GM18873 (cell line): ENCODE results near the gene ATG9B.
A peak's percentile ranks its signal among the peaks of the same experiment; 100 is the strongest.

Experiments
- ATAC-seq: cut with Tn5 transposase; IDR thresholded peaks from one replicate; pipeline ENCODE4 v1.9.1; 2021; ENCODE audit warnings: mild to moderate bottlenecking, moderate library complexity, moderate number of reproducible peaks; ENCODE audit not compliant: unreplicated experiment, low FRiP score

The ATG9B gene

GRCh38 chr7:150986099-150986512 lies 38.2 kb downstream of the ATG9B start:
- ATAC-seq = no peak

- ATAC-seq = no peak
These were observed 40.4 kb downstream of the ATG9B start for GRCh38 chr7:150983893-150984368.

DNA sequence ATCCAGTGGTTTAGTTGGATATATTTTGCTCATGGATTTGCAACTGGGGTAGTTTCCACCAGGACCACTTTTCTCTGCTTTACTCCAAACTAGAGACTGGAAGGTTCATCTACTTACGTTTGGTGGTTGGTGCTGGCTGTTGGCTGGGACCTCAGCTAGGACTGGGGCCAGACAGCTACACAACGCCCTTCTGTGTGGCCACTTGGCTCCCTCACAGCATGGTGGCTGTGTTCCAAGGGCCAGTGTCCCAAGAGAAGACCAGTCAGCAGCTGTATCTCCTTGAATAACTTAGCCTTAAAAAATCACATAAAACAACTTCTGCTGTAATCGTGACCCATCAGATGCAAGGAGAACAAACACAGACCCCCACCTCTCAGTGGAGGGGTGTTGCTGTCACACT lies 41.9 kb downstream of the ATG9B start:
- no peak for ATAC-seq

GRCh38 chr7:150981644-150982043 lies 42.6 kb downstream of the ATG9B start:
- ATAC-seq = no peak

GRCh38 chr7:150980663-150981062 lies 43.6 kb downstream of the ATG9B start:
- no peak for ATAC-seq

GRCh38 chr7:150979713-150980390 lies 44.4 kb downstream of the ATG9B start:
- ATAC-seq = no peak

DNA sequence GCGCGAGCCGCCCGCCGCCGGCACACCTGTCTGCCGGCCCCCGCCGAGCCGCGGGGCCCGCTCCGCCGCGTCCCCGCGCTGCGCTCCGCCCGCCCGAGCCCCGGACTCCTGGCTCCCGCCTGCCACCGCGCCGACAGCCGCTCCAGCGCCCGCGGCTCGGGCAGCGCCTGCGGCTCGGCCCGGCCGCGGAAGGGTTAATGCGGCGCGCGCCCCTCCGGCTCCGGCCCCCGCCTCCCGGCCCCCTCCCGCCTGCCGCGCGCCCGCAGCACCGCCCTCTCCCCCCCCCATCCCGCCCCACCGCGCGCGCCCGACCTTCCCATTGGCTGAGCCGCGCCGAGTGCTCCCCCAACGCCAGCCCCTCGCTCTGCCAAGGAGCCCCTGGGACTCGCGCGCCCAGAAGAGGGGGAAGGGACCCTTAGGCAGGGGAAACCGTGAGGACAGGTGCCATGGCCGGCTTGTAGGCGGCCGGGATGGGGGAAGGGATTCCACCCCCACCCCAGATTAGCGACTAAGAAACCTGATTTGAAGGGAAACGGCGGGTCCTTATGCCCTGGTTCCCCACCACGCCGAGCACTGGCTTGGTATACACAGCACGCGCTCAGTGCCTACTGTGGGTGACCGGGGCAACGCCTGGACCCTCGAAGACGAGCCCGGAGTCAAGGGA lies 46.0 kb downstream of the ATG9B start, which contains the start of gene KCNH2:
TSS of gene KCNH2 (minus strand) at position 196 of the 664 bp plus-strand sequence. CDS start 408 bp downstream, outside the sequence.
- ATAC-seq = no peak

- no peak for ATAC-seq
These were observed 46.7 kb downstream of the ATG9B start for GRCh38 chr7:150977382-150978125.

- no peak for ATAC-seq
These were observed 47.5 kb downstream of the ATG9B start for GRCh38 chr7:150976529-150977381.

- no peak for ATAC-seq
These were observed 48.6 kb downstream of the ATG9B start for GRCh38 chr7:150975536-150976319.

DNA sequence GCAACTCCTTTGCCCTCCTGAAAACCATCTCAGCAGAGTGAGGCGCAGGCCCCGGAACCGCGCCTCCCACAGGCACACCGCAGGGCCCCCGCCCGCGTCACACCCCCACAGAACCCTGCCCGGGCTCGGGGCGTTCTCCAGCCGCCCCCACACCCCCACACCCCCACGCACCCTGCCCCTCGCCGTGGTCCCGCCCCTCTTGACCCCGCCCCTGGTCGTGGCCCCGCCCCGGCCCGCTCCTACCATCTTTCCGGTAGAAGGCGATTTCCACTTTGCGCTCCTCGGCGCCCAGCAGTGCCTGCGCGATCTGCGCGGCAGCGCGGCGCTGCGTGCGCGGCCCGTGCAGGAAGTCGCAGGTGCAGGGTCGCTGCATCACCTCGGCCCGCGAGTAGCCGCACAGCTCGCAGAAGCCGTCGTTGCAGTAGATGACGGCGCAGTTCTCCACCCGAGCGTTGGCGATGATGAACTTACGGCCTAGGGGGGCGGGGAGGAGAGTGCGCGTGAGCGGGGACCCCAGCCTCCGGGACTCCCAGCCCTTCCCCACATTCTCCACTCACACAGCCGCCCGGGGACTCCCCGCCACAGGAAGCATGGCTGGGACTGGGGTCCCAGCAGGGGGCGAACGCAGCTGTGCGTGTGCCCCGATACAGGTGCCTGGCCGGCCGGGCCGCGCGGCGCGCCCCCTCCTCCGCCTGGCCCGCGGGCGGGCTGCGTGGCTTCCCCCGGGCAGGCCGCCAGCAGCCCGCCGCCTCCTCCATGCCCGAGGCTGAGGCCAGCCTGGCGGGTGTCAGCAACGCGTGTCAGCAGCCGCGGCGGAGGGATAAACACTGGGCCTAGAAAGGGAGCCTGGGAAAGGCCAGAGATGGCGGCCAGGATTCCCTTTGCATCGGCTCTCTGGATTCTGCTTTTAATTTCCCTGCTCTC lies 49.6 kb downstream of the ATG9B start:
- peak; percentile 44 for ATAC-seq

GRCh38 chr7:150973571-150974451 lies 50.5 kb downstream of the ATG9B start:
- ATAC-seq = no peak

GRCh38 chr7:150972741-150973140 lies 51.6 kb downstream of the ATG9B start:
- no peak for ATAC-seq

GRCh38 chr7:150972023-150972468 lies 52.2 kb downstream of the ATG9B start:
- ATAC-seq = no peak

DNA sequence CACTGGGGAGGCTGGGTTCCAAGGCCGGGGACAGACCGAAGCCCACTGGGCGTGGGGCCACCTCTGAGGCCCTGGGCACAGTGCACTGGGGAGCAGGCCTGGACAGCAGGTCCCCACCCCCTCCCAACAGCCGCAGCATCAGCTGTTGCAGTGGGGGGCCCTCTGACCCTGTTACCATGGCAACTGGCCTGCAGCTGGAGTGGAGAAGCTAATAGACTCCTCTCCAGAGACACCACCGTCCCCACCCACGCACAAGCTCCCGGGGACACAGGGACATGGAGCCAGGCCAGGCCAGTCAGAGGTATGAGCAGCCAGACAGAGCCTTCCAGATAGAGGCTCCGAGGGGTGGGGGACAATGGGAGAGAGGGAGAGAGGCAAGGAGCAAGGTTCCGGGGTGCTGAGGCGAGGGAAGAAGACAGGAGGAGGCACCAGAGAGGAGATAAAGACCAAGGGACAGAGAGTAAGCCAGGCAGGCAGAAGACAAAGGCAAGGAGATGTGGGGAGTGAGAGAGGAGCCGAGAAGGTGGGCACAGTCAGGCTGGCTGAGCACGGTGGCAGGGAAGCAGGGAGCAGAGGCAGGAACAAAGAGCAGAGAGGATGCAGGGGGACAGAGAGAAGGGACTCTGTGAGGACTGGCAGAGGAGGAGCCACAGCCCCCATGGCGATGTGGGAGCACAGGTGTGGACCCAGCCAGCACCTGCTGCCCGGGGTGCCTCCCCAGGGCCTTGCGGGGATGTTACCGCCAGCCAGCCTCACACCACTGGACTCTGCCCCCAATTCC lies 52.9 kb downstream of the ATG9B start:
- no peak for ATAC-seq

GRCh38 chr7:150970424-150970823 lies 53.9 kb downstream of the ATG9B start:
- no peak for ATAC-seq

DNA sequence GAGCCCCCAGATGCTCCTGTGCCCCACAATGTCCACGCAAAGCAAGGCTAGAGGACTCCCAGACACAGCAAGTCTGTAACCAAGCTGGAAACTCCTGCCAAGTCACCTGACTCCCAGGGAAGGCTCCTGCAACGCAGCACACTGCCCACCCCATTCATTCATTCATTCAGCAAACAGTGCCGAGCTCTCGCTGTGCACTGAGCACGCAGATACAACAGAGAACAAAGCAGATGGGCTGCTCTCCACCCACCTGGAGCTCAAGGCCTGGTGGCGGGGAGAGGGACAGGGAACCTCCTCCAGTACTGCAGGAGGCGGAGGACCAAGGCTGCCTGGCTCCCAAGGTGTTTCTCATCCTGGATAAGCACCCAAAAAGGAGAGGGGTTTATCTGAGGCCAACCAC lies 54.8 kb downstream of the ATG9B start:
- no peak for ATAC-seq
